ENCODE measurements around the gene ALPK1.

DNA sequence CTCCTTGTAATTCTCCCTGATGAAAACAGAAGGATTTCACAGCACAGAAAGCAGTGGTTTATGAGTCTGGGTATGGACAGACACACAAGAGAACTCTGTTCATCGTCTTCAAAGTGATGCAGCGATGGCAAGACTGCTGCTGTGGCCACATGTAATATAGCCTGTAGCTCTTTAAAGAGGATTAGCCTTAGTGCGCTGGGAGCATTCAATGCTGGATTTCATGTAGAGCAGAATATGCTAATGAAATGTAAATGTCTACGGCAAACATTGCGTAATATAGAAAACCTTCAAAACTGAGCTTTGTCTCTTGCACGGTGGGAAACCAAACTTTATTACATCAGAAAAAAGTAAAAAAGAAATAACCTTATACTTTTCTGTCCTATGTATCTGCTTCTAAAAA lies 42.9 kb downstream of the ALPK1 start:
- TF ChIP-seq, protein P1, sequence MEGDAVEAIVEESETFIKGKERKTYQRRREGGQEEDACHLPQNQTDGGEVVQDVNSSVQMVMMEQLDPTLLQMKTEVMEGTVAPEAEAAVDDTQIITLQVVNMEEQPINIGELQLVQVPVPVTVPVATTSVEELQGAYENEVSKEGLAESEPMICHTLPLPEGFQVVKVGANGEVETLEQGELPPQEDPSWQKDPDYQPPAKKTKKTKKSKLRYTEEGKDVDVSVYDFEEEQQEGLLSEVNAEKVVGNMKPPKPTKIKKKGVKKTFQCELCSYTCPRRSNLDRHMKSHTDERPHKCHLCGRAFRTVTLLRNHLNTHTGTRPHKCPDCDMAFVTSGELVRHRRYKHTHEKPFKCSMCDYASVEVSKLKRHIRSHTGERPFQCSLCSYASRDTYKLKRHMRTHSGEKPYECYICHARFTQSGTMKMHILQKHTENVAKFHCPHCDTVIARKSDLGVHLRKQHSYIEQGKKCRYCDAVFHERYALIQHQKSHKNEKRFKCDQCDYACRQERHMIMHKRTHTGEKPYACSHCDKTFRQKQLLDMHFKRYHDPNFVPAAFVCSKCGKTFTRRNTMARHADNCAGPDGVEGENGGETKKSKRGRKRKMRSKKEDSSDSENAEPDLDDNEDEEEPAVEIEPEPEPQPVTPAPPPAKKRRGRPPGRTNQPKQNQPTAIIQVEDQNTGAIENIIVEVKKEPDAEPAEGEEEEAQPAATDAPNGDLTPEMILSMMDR (IDR thresholded peaks at IDR 0.05), result no peak
- TF ChIP-seq POLR2AphosphoS5 (IDR thresholded peaks at IDR 0.05; ENCODE audit: low read depth, low read length), result no peak
- TF ChIP-seq, protein P2, sequence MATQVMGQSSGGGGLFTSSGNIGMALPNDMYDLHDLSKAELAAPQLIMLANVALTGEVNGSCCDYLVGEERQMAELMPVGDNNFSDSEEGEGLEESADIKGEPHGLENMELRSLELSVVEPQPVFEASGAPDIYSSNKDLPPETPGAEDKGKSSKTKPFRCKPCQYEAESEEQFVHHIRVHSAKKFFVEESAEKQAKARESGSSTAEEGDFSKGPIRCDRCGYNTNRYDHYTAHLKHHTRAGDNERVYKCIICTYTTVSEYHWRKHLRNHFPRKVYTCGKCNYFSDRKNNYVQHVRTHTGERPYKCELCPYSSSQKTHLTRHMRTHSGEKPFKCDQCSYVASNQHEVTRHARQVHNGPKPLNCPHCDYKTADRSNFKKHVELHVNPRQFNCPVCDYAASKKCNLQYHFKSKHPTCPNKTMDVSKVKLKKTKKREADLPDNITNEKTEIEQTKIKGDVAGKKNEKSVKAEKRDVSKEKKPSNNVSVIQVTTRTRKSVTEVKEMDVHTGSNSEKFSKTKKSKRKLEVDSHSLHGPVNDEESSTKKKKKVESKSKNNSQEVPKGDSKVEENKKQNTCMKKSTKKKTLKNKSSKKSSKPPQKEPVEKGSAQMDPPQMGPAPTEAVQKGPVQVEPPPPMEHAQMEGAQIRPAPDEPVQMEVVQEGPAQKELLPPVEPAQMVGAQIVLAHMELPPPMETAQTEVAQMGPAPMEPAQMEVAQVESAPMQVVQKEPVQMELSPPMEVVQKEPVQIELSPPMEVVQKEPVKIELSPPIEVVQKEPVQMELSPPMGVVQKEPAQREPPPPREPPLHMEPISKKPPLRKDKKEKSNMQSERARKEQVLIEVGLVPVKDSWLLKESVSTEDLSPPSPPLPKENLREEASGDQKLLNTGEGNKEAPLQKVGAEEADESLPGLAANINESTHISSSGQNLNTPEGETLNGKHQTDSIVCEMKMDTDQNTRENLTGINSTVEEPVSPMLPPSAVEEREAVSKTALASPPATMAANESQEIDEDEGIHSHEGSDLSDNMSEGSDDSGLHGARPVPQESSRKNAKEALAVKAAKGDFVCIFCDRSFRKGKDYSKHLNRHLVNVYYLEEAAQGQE (IDR thresholded peaks at IDR 0.05; ENCODE audit: low read depth, low read length), result no peak
- TF ChIP-seq YY1 (IDR thresholded peaks at IDR 0.05; ENCODE audit: low read depth), result no peak
- no peak for TF ChIP-seq SIN3A (IDR thresholded peaks at IDR 0.05; ENCODE audit: borderline replicate concordance, low read depth, low read length)
- no peak for TF ChIP-seq SMC3 (IDR thresholded peaks at IDR 0.05; ENCODE audit: low read depth, low read length)
- TF ChIP-seq, protein P3, sequence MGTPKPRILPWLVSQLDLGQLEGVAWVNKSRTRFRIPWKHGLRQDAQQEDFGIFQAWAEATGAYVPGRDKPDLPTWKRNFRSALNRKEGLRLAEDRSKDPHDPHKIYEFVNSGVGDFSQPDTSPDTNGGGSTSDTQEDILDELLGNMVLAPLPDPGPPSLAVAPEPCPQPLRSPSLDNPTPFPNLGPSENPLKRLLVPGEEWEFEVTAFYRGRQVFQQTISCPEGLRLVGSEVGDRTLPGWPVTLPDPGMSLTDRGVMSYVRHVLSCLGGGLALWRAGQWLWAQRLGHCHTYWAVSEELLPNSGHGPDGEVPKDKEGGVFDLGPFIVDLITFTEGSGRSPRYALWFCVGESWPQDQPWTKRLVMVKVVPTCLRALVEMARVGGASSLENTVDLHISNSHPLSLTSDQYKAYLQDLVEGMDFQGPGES (IDR thresholded peaks at IDR 0.05; ENCODE audit: low read depth, low read length), result no peak
- no peak for TF ChIP-seq JUND (IDR thresholded peaks at IDR 0.05)
- TF ChIP-seq, protein P4, sequence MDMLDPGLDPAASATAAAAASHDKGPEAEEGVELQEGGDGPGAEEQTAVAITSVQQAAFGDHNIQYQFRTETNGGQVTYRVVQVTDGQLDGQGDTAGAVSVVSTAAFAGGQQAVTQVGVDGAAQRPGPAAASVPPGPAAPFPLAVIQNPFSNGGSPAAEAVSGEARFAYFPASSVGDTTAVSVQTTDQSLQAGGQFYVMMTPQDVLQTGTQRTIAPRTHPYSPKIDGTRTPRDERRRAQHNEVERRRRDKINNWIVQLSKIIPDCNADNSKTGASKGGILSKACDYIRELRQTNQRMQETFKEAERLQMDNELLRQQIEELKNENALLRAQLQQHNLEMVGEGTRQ (IDR thresholded peaks at IDR 0.05; ENCODE audit: borderline replicate concordance, low read depth, low read length), result no peak
- TF ChIP-seq RFX5 (IDR thresholded peaks at IDR 0.05; ENCODE audit: low read length), result no peak
- TF ChIP-seq FOXJ3 (CRISPR knock-in tag; IDR thresholded peaks at IDR 0.05), result no peak
- no peak for TF ChIP-seq TAF1 (IDR thresholded peaks at IDR 0.05; ENCODE audit: borderline replicate concordance, low read depth, low read length)
